ENCODE measurements around the gene GCLC.

DNA sequence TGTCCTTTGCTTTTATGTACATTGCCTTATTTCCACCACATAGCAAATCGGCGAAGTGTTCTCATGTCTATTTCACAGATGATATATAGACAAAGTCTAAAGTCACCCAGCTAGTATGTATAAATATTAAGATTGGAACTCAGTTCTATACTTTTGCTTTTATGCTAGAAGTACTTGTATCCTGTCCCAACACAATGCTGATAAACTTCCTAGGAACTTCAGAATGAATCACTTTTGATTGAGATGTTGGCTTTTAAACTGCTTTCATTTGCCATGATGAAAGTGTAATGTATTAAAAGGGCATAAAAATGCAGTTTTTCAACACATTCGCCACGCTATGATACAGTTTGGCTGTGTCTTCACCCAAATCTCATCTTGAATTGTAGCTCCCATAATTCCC lies 50.8 kb downstream of the GCLC start:
- TF ChIP-seq, protein P1, sequence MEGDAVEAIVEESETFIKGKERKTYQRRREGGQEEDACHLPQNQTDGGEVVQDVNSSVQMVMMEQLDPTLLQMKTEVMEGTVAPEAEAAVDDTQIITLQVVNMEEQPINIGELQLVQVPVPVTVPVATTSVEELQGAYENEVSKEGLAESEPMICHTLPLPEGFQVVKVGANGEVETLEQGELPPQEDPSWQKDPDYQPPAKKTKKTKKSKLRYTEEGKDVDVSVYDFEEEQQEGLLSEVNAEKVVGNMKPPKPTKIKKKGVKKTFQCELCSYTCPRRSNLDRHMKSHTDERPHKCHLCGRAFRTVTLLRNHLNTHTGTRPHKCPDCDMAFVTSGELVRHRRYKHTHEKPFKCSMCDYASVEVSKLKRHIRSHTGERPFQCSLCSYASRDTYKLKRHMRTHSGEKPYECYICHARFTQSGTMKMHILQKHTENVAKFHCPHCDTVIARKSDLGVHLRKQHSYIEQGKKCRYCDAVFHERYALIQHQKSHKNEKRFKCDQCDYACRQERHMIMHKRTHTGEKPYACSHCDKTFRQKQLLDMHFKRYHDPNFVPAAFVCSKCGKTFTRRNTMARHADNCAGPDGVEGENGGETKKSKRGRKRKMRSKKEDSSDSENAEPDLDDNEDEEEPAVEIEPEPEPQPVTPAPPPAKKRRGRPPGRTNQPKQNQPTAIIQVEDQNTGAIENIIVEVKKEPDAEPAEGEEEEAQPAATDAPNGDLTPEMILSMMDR (optimal IDR thresholded peaks at IDR 0.05 in 1 of 3, IDR thresholded peaks at IDR 0.05 in 1 of 3, conservative IDR thresholded peaks at IDR 0.05 in 1 of 3; ENCODE audit: extremely low read depth in 1 of 3, insufficient read depth in 2 of 3, low read length in 3 of 3) = no peak
- TF ChIP-seq EZH2 (IDR thresholded peaks at IDR 0.05; ENCODE audit: low read length) = no peak
